GM12864 (cell line): ENCODE data around the gene NR1I2.

Source experiments
- DNase-seq: peaks from one replicate; pipeline ENCODE4 v3.0.0-alpha.2; 2011; ENCODE audit warnings: low read depth
- H3K4me3 ChIP-seq: 2 replicates; pipeline ENCODE4 v1.5.1; 2011; ENCODE audit warnings: mild to moderate bottlenecking, low read depth, low read length, control low read depth
- TF ChIP-seq, protein P1 (sequence below): IDR thresholded peaks from 2 replicates; pipeline ENCODE4 v1.5.1; 2011; ENCODE audit warnings: low read depth, mild to moderate bottlenecking, moderate library complexity, low read length, control low read depth, inconsistent platforms; ENCODE audit errors: missing control alignments

The NR1I2 gene

DNA sequence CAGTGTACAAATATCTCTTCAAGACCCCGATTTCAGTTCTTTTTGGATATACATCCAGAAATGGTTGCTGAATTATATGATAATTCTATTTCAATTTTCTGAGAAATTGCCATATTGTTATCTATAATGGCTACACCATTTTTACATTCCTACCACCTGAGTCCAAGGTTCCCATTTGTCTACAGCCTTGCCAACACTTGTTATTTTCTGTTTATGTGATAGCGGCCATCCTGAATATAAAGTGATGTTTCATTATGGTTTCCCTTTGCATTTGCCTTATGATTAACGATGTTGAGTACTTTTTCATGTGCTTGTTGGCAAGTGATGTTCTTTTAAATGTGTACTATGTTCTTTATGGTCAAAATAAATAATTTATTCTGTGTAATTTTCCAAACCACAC is 8.5 kb downstream of the NR1I2 start:
- TF ChIP-seq, protein P1, sequence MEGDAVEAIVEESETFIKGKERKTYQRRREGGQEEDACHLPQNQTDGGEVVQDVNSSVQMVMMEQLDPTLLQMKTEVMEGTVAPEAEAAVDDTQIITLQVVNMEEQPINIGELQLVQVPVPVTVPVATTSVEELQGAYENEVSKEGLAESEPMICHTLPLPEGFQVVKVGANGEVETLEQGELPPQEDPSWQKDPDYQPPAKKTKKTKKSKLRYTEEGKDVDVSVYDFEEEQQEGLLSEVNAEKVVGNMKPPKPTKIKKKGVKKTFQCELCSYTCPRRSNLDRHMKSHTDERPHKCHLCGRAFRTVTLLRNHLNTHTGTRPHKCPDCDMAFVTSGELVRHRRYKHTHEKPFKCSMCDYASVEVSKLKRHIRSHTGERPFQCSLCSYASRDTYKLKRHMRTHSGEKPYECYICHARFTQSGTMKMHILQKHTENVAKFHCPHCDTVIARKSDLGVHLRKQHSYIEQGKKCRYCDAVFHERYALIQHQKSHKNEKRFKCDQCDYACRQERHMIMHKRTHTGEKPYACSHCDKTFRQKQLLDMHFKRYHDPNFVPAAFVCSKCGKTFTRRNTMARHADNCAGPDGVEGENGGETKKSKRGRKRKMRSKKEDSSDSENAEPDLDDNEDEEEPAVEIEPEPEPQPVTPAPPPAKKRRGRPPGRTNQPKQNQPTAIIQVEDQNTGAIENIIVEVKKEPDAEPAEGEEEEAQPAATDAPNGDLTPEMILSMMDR: no peak
- DNase-seq: no peak
- no peak overlapping the region for H3K4me3 ChIP-seq

DNA sequence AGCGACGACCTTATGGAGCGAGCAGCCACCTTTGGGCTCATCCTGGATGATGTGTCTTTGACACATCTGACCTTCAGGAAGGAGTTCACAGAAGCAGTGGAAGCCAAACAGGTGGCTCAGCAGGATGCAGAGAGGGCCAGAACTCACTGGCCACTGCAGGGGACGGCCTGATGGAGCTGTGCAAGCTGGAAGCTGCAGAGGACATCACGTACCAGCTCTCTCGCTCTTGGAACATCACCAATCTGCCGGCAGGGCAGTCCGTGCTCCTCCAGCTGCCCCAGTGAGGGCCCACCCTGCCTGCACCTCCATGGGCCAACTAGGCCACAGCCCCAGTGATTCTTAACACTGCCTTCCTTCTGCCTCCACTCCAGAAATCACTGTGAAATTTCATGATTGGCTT is 10.4 kb downstream of the NR1I2 start:
- DNase-seq: no peak
- TF ChIP-seq, protein P1: no peak
- no peak overlapping the region for H3K4me3 ChIP-seq

DNA sequence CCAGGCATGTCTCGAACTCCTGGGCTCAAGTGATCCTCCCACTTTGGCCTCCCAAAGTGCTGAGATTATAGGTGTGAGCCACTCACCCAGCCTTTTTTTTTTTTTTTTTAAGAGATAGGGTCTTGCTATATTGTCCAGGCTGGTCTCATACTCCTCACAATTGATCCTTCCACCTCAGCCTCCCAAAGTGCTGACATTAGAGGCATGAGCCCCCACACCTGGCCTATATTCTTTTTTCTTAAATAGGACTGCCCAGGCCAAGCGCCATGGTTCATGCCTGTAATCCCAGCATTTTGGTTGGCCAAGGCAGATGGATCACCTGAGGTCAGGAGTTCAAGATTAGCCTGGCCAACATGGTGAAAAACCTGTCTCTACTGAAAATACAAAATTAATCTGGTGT is 12.5 kb downstream of the NR1I2 start:
- TF ChIP-seq, protein P1: no peak
- no peak for DNase-seq
- H3K4me3 ChIP-seq: no peak overlapping the region

DNA sequence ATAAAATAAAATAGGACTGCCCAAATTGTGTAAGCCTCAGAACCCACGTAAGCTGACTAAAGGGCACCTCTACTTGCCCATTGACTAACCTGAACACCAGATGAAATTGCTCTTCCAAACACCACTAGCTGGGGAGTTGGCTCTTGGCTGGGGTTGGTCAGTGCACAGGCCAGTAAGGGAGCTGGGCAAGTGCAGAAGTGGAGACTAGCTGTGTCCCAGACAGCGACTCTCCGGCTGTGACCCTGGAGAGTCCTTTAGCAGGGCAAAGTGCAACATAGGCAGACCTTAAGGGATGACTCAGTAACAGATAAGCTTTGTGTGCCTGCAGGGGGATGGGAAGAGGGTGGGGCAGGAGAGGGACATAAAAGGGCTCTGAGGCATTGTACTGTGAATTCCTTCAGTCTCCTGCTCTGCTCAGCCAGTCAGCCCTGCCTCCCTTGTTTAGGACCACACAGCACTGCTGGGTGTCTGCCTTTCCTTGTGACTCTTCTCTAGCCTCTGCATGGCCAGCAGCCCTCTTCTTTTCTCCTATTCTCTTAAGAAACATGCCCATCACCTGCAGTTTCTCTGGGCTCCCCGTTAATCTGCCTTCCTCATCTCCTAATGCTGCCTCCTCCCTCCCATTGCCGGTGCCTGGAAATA is 13.2 kb downstream of the NR1I2 start:
- no peak overlapping the region for H3K4me3 ChIP-seq
- TF ChIP-seq, protein P1: no peak
- no peak for DNase-seq

DNA sequence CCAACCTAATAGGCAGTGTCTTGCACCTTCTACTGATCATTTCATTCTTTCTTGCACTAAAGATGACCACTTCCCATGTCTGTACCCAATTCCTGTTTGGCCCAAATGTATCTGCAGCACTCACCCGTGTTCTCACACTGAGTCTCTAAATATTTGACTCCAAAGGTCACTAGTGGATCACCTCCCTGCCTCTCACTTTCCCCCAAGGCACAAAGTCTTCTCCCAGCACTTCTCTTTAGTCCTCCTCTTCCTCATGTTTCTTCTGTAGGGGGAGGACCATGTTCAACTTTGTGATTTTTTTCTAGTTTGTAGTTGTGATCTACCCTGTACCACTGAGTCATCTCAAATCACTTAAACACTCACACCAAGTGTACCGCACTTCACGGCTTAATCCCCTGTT is 13.9 kb downstream of the NR1I2 start:
- H3K4me3 ChIP-seq: no peak overlapping the region
- DNase-seq: no peak
- TF ChIP-seq, protein P1: no peak

DNA sequence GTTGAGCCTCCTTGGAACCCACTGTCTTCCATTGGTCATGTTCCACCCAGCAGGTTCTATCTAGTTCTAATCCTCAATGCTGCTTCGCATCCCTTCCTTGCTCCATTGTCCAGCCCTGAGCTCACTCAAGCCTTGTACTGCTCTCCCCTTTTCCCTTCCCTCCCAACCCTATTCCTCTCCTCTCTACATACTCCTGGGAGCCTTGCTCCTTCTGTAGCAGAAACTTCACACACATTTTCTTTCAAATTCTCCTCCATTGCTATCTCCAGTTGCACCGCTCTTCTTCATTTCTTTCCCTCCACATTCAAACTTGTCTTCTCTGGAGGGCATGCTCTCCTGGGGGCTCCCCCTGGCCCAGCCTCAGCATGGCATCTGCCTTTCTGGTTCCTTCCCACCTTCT is 14.5 kb downstream of the NR1I2 start:
- H3K4me3 ChIP-seq: no peak overlapping the region
- TF ChIP-seq, protein P1: no peak
- DNase-seq: no peak

DNA sequence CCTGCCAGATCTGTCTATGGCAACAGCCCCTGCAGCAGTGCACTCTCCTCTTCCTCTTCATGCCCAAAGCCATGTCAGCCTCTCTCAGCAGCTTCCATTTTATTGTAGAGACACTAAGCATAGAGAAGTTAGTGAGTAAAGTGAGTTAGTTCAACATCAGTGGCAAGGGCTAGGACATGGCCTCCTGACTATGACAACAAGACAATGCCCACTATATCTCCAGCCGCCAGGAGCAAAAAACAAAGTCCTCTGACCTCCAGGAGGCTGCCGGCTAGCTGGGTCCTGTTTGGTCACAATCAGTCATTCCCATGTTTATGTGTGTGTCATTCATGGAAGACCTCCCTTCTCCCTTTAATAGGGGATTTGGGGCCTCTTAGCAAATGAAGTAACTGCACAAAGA is 14.9 kb downstream of the NR1I2 start:
- no peak overlapping the region for H3K4me3 ChIP-seq
- TF ChIP-seq, protein P1: no peak
- no peak for DNase-seq
